Neural cell (in vitro differentiated cells): ENCODE data around the gene OR2F2. TPM values are rescaled to one million over a fixed set of nuclear protein-coding genes. Genes with fewer than 3 reads are reported as not detected.

ENCODE experiments used
- H2AFZ ChIP-seq: fragments of 200-600, 300-800 bp; sonication (generic), shearing (Covaris generic); 2 replicates; pipeline ENCODE4 v1.6.0; 2014; ENCODE audit warnings: low read depth, mild to moderate bottlenecking, antibody characterized with exemption, low read length, moderate library complexity
- H3F3A ChIP-seq: fragments of 200-600 bp; shearing (Covaris generic); 2 replicates; pipeline ENCODE4 v1.6.1; 2016; ENCODE audit warnings: mild to moderate bottlenecking, moderate library complexity, mixed read lengths, antibody characterized with exemption, low read length; ENCODE audit not compliant: insufficient read depth, poor library complexity, severe bottlenecking
- H3K27ac ChIP-seq: fragments of 200-600, 300-800 bp; sonication (generic), shearing (Covaris generic); 2 replicates; pipeline ENCODE4 v1.5.1; 2014; ENCODE audit warnings: mild to moderate bottlenecking, low read length, moderate library complexity
- H3K27me3 ChIP-seq: fragments of 300-800, 200-600 bp; sonication (generic), shearing (Covaris generic); 2 replicates; pipeline ENCODE4 v1.6.0; 2014; ENCODE audit warnings: mild to moderate bottlenecking, low read depth, low read length, moderate library complexity; ENCODE audit not compliant: insufficient read depth
- H3K36me3 ChIP-seq: fragments of 300-800, 200-600 bp; sonication (generic), shearing (Covaris generic); 2 replicates; pipeline ENCODE4 v1.5.1; 2014; ENCODE audit warnings: mild to moderate bottlenecking, antibody characterized with exemption, low read length, moderate library complexity; ENCODE audit not compliant: insufficient read depth
- H3K4me2 ChIP-seq: fragments of 300-800, 200-600 bp; sonication (generic), shearing (Covaris generic); 2 replicates; pipeline ENCODE4 v1.6.0; 2014; ENCODE audit warnings: mild to moderate bottlenecking, low read length
- H3K4me3 ChIP-seq: fragments of 300-800, 200-600 bp; sonication (generic), shearing (Covaris generic); 2 replicates; pipeline ENCODE4 v1.5.1; 2014; ENCODE audit warnings: mild to moderate bottlenecking, low read length, moderate library complexity
- H3K79me2 ChIP-seq: fragments of 200-600 bp; shearing (Covaris generic); replicated peaks from 2 replicates; pipeline ENCODE4 v1.6.0; 2014; ENCODE audit warnings: mild to moderate bottlenecking, low read length, moderate library complexity; ENCODE audit not compliant: insufficient read depth
- H3K9ac ChIP-seq: fragments of 300-800, 200-600 bp; sonication (generic), shearing (Covaris generic); 2 replicates; pipeline ENCODE4 v1.6.1; 2016; ENCODE audit warnings: mild to moderate bottlenecking, low read length, mixed read lengths
- H3K9me2 ChIP-seq: fragments of 200-600 bp; shearing (Covaris generic); 2 replicates; pipeline ENCODE4 v1.6.1; 2016; ENCODE audit warnings: mild to moderate bottlenecking, low read length, mixed read lengths; ENCODE audit not compliant: insufficient read depth
- H3K9me3 ChIP-seq: fragments of 200-600, 300-800 bp; sonication (generic), shearing (Covaris generic); 2 replicates; pipeline ENCODE4 v1.6.1; 2016; ENCODE audit warnings: mild to moderate bottlenecking, mixed run types, low read length, moderate library complexity, mixed read lengths
- H4K20me1 ChIP-seq: fragments of 200-600 bp; shearing (Covaris generic); 2 replicates; pipeline ENCODE4 v1.6.1; 2016; ENCODE audit warnings: mild to moderate bottlenecking, mixed run types; ENCODE audit not compliant: insufficient read depth
- CTCF ChIP-seq: fragments of 450-650 bp; IDR thresholded peaks from 2 replicates; pipeline ENCODE4 v1.5.1; 2014; ENCODE audit warnings: antibody characterized with exemption, mild to moderate bottlenecking, moderate library complexity; ENCODE audit not compliant: poor library complexity, severe bottlenecking
- EP300 ChIP-seq: fragments of 450-650 bp; conservative IDR thresholded peaks from 2 replicates; pipeline ENCODE4 v1.6.1; 2014; ENCODE audit warnings: antibody characterized with exemption, mild to moderate bottlenecking, moderate library complexity; ENCODE audit not compliant: poor library complexity, severe bottlenecking
- EZH2 ChIP-seq: fragments of 200-600, 300-800 bp; shearing (Covaris generic), sonication (generic); IDR thresholded peaks from 2 replicates; pipeline ENCODE4 v1.6.1; 2014; ENCODE audit warnings: antibody characterized with exemption, low read length, borderline replicate concordance, mild to moderate bottlenecking; ENCODE audit not compliant: insufficient read depth, poor library complexity, severe bottlenecking
- MXI1 ChIP-seq: fragments of 450-650 bp; conservative IDR thresholded peaks from 2 replicates; pipeline ENCODE4 v1.6.1; 2014; ENCODE audit warnings: antibody characterized with exemption, mild to moderate bottlenecking; ENCODE audit not compliant: poor library complexity, severe bottlenecking
- POLR2AphosphoS5 ChIP-seq: IDR thresholded peaks from 2 replicates; pipeline ENCODE4 v1.6.1; 2012
- RAD21 ChIP-seq: fragments of 450-650 bp; conservative IDR thresholded peaks from 2 replicates; pipeline ENCODE4 v1.6.1; 2014; ENCODE audit warnings: antibody characterized with exemption, mild to moderate bottlenecking, moderate library complexity
- REST ChIP-seq: IDR thresholded peaks from 2 replicates; pipeline ENCODE4 v1.6.1; 2012; ENCODE audit warnings: borderline replicate concordance
- SMC3 ChIP-seq: fragments of 450-650 bp; conservative IDR thresholded peaks from 2 replicates; pipeline ENCODE4 v1.6.1; 2014; ENCODE audit warnings: antibody characterized with exemption, mild to moderate bottlenecking, moderate library complexity; ENCODE audit not compliant: poor library complexity
- TAF1 ChIP-seq: IDR thresholded peaks from 2 replicates; pipeline ENCODE4 v1.6.1; 2012; ENCODE audit warnings: low read depth
- polyA plus RNA-seq: library from polyadenylated mRNA; depleted of rRNA; stranded (reverse); fragments of >200 nt; gene quantifications from 2 replicates; pipeline ENCODE4 v1.2.3, GENCODE V29; 2014

The OR2F2 gene
- polyA plus RNA-seq, 1 donor from 2014 or later, result not detected

- no peaks in the 10 kb centered on the region for H3K9me2 ChIP-seq
- no peaks in the 10 kb centered on the region for H3K9me3 ChIP-seq
- H3K36me3 ChIP-seq, result no peaks in the 10 kb centered on the region
- H3K4me3 ChIP-seq, result peak overlapping the region; percentile 94
- no peak overlapping the region for H3K4me2 ChIP-seq
- H3K79me2 ChIP-seq, result peaks cover 38% of the 10 kb centered on the region
- no peaks in the 10 kb centered on the region for H3K27me3 ChIP-seq
- H3K9ac ChIP-seq, result peak overlapping the region; percentile 91
- peak overlapping the region; percentile 94 for H3K27ac ChIP-seq
- H4K20me1 ChIP-seq, result no peaks in the 10 kb centered on the region
- H3F3A ChIP-seq, result peaks cover 5% of the 10 kb centered on the region
- H2AFZ ChIP-seq, result no peak overlapping the region
- no peak for TF ChIP-seq POLR2AphosphoS5
- TF ChIP-seq REST, result no peak
- no peak for TF ChIP-seq RAD21
- no peak for TF ChIP-seq TAF1
- no peak for TF ChIP-seq EP300
- TF ChIP-seq SMC3, result no peak
- TF ChIP-seq MXI1, result no peak
- TF ChIP-seq EZH2, result no peak
- no peak for TF ChIP-seq CTCF
Observed at GRCh38 chr7:143902332-143902899, 32.6 kb upstream of the OR2F2 start.

GRCh38 chr7:143905509-143905908 is 29.5 kb upstream of the OR2F2 start:
- Histone ChIP-seq H3K36me3 (no peaks in the 10 kb centered on the region), H3K9ac (no peak overlapping the region), H3K4me3 (no peak overlapping the region), H4K20me1 (no peaks in the 10 kb centered on the region), H3K79me2 (peaks cover 7% of the 10 kb centered on the region), H3K4me2 (no peak overlapping the region), H3F3A (peaks cover 5% of the 10 kb centered on the region), H2AFZ (no peak overlapping the region), H3K27ac (no peak overlapping the region), H3K27me3 (peaks cover 15% of the 10 kb centered on the region), H3K9me2 (no peaks in the 10 kb centered on the region), H3K9me3 (no peaks in the 10 kb centered on the region)
- TF ChIP-seq SMC3 (no peak), MXI1 (no peak), POLR2AphosphoS5 (no peak), REST (no peak), TAF1 (no peak), RAD21 (no peak), CTCF (no peak), EP300 (no peak), EZH2 (no peak)
